HG03469 (cell line): ENCODE measurements around the gene TCN2.
"Not testable (repeated sequence)": the region's sequence is repeated elsewhere in the genome, so short reads cannot be mapped to it uniquely, and the experiment has no call there.

ENCODE experiments used
- ATAC-seq: cut with Tn5 transposase; IDR thresholded peaks from one replicate; pipeline ENCODE4 v1.9.1; 2021; ENCODE audit warnings: mild to moderate bottlenecking, moderate library complexity, moderate number of reproducible peaks; ENCODE audit not compliant: unreplicated experiment

TCN2 gene

DNA sequence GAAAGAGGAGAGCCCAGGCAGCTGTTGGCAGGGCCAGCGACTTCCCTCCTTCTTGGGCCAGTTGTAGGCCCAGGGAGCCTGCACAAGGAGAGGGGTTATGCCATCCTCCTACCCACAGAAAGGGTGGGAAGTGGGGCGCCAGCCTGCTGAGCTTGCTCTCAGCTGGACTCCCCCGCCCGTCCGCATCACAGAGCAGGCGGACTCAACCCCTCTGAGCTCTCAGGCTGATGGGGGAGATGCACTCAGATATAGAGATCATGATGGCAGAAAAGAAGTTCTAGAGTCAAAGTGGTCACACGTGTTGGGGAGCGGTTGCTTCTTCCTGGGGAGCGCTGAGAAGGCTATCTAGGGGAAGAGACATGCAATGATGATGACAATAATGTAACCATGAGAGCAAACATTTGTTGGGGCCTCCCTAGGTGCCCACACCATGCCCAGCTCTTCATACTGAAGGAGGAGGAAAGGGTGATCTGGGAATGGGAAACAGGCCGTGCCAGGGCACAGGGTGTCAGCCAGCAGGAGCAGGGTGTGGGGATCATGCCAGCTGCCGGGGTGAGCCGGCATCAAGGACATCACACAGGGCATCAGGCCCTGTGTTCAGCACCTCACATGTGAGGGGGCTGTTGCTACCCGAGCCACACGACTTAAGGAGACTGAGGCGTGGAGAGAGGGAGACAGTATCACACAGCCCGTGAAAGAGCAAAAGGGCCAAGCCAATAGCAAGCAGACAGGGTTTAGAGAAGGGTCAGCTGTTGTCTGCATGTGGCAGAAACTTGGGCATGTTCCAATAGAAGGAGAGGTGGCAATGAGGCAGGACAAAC, 36.3 kb downstream of the TCN2 start:
- ATAC-seq = no peak

DNA sequence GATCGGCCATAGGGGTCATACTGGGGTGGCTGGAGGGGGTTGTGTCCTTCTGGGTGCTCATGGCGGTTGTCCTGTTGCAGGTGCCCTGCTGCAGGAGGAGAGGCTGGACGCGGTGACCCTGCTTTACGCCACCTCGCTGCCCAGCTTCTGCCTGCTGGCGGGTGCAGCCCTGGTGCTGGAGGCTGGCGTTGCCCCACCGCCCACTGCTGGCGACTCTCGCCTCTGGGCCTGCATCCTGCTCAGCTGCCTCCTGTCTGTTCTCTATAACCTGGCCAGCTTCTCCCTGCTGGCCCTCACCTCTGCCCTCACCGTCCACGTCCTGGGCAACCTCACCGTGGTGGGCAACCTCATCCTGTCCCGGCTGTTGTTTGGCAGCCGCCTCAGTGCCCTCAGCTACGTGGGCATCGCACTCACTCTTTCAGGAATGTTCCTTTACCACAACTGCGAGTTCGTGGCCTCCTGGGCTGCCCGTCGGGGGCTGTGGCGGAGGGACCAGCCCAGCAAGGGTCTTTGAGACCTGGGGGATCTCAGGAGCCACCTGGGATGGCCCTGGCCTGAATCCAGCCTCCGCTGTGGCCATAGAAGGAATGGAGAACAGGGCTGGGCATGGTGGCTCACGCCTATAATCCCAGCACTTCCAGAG, 39.7 kb downstream of the TCN2 start:
- ATAC-seq = no peak

DNA sequence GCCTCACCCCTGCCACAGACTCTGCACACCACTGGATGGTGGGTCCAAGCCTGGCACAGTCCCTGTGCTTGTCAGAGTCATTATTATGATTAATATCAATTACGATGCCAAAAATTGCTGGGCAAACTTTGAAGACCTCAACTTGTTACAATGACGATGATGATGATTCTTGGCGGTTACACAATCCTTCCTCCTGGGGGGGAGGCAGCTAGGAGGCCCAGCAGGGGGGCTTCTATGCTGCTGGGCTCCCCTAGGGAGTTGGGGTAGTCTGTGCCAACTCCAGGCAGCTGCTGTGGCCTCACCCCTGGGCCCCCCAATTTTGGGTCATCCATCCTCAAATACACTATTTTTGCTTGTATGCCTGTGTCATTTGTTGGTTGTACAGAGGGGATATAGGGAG, 40.6 kb downstream of the TCN2 start:
- ATAC-seq = no peak

DNA sequence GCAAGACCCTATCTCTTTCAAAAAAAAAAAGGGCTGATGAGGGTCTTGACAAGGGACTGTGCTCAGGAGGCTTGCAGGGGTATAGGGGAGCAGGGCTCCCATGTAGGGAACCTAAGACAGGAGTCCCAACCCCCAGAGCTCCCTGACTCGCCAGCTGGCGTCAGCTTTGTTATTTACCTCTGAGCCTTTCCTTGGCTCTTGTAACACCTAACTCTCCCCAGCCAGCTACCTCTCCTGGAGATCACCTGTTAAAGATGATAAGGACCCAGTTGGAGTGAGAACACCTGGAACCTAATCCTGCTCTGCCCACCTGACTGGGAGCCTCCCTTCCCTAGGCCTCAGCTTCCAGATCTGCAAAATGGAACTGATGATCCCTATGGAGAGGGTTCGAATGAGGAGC, 41.9 kb downstream of the TCN2 start:
- ATAC-seq = no peak

DNA sequence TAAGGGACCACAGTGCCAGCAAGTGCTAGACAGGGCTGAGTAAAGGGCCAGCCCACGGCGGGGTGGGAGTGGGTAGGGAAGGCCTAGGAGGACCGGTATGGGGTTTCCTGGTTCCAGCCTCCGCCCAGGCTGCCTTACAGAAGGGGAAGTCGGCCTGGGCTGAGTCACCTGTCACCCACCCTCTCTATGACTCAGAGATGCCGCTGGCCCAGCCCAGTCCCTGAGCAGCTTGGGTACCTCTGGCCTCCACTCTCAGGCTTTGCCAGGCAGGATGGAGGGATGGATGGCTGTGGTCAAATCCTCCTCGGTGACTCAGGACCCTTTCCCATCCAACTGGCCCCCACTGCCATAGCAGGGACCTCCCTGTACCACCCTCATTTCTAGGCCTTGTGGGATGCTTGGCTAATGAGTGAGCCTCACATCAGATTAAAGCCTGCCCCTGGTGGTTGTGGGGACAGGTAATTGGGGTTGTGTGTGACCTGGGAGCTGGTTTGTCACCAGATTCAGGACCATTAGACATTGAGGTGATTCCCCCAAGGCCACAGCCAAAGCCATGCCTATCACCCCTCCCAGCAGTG, 42.5 kb downstream of the TCN2 start:
- no peak for ATAC-seq

DNA sequence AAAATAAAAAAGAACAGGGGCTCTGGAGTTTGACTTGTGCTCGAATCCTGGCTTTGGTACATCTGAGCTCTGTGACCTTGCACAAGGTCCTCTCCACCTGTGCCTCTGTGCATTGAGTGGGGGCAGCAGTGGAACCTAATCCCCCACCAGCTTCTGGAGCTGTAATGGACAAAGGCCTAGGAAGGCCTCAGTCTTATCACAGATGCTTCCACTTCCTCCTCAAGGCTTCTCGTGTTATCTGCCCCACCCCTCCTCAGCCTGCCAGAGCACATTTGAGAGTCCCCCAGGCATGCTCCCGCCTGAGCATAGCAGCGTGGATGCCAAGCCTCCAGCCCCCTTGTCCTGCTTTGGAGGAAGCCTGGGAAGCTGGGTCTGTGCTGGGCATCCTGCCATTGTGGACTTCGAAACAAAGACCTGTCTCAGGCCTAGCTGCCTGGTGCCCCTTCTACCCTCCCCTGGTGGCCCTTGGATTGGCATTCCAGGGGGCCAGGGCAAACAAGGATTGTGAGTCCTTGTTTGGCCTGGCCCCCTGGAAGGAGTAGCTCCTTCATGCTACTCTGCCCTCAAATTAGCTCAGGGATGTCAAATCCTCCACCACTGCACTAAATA, 43.6 kb downstream of the TCN2 start:
- ATAC-seq = no peak

DNA sequence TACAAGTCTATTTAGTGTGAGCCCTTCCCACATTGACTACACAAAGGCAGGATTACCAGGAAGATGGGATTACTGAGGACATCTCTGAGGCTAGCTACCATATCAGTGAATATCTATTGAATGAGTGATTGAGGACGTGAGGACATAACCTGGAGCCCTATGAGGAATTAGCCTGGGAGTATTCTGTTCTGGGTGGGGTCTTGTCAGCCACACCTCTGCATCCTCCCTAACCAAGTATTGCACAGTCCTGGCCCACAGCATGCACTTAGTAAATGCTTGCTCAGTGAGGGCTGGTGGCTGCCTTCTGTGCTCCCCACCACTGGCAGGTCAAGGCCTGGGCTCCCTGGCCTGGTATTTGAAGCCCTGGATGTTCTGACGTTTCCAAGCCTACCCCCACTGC, 45.9 kb downstream of the TCN2 start:
- no peak for ATAC-seq

DNA sequence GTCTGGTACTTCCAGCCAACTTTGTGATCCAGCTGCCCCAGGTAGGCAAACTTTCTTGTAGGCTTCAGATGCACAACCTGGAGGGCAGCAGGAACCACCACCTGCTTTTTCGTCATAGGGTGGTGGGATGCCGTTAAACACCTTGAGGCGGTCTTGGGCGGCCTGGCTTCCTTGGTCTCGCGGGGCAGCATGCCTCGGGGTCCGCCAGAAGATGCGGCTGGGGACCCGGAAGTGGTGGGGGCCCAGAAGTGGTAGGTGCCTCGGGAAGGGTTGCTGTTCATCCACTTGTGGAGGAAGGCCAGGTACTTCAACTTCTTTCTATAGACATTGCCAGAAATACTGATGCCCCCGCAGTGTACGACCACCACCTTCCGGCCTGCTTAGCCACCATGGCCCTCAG, 47.4 kb downstream of the TCN2 start:
- ATAC-seq = no peak

DNA sequence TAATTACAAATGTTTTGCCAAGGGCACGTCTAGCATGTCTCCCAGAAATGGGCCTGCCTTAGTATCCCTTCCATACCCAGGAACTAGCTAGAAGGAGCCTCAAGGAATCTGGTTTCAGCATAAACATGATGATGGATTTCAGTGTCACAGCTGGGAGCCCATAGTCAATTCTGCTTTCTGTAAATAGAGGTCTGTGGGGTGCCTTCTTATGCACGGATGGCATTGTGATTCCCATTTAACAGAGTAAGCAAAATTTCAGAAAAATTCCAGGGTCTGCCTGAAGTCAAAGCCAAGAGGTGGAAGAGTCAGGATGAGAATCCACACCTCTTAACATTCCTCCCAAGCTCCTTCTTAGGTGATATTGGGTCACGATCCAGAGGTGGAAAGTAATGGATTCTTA, 48.6 kb downstream of the TCN2 start:
- no peak for ATAC-seq

DNA sequence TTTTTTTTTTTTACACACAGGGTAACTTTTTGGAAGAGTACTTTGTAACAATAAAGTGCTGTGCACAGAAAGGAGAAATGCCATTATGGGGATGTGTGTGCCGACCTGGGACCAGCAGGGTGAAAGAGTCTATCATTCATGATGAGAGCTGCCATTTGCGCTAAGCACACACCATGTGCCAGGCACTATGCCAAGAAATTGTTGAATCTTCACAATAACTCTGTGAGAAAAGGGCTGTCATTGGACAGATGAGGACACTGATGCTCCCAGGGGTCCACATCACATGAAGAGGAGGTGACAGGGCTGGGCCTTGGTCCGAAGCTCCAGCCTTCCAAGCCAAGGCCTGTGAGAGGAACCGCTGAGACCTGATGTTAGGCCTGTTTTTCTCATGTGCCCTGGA, 55.1 kb downstream of the TCN2 start:
- no peak for ATAC-seq

DNA sequence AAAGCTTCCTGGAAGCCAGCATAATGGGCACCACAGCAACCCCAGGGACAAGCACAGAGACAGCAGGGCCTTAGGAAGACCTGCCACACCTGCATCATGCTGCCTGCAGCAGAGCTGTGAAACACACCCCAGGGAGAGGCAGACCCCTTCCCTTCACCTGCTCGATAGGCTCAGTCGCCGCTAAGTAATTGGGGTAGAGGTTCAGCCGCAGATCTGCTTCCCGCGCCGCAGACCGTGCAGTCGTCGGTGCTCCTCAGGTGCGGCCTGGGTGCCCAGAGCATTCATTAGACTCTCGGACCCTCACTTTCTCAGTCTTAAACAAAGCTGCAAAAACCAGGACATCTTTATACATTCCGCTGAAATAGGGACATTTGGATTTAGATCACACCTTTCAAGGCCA, 57.8 kb downstream of the TCN2 start:
- no peak for ATAC-seq

DNA sequence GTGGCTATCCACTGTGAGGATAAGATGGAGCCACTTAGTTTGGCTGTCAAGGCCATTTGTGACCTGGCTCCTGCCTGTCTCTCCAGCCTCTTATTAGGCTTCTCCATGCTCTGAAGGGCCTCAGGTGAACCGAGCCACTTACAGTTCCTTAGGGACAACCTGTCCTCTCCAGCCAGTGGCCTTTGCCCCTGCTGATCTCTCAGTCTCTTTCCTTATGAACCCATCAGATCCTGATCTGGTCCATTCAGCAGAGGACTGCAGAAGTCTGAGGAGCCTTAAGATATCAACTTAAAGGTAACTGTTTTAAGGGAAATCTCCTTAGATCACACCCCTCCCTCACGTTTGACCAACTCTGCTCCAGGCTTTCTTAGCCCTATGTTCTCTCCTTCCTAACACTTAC, 58.3 kb downstream of the TCN2 start:
- no peak for ATAC-seq

DNA sequence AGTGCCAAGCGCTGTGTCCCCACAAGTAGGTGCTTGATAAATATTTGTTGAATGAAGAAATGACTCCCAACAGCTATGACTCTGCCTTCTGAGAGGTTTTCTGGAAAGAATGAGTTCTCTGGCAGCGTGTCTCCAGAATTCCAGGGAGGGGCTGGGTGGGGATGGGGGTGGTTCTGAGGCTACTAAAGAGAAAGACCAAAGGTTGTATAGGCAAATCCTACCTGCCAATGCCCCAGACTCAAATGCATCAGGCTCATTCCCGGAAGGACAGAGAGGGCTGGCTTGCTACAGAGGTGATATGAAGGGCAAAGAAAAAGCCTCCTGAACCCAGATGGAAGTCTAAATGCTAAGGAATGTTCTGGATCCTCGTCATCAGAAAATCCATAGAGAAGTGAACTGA, 58.8 kb downstream of the TCN2 start:
- ATAC-seq = no peak

DNA sequence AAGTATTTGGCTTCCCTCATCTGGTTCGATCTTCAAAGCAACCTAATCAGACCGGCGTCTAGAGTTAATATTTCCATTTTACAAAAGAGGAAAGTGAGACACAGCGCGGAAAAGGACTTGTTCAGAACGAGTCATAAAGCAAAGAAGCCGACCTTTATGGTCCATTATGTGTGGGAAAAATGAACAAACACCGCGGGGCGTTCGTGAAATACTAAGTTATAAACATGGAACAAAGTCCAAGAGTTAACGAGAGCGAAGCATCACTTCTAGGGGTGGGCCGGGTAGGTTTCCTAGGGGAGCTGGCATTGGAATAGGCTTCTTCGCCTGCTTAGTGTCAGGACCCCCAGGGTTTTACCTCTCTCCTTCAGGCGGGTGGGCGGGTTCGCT, 60.1 kb downstream of the TCN2 start:
- ATAC-seq = no peak

DNA sequence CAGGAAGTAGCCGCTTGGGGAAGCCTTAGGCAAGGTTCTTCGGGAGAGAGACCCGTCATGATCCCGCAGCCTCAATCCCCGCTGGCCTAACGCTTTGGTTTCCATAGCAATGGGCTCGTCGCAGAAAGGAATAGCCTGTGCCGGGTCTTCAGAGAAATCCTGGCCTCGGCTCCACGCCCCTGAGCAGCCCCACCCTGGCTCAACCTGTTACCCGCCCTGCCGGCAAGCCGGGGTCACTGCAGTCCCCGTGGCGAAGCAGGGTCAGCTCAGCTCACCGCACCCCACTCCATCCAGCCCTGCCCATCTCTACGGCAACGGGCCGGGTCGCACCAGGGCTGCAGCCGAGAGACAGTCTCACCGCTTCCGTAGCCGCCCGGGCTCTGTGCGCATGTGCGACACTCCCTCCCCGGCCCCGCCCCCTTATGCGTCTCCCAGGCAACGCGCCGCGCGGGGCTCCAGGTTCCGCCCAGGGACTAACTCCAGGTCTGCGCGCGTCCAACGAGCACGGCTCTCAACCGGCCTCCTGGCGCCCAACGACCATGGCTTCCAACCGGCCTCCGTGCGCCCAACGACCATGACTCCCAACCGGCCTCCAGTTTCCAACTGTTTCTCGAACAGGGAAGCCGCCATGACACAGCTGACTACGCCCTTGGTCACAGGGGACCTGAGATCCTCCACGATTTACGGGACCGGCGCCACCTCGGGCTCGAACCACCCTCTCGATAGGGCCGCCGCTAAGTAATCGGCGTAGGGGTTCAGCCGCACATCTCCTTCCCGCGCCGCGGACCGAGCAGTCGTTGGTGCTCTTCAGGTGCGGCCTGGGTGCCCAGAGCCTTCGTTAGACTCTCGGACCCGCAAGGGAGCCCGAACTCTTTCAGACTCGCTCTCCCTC, 60.8 kb downstream of the TCN2 start, which contains the start of gene DUSP18:
TSS of gene DUSP18 (minus strand) at position 382 of the 892 bp plus-strand sequence. CDS start 3,872 bp downstream, outside the sequence.
- ATAC-seq = peak; percentile 42

DNA sequence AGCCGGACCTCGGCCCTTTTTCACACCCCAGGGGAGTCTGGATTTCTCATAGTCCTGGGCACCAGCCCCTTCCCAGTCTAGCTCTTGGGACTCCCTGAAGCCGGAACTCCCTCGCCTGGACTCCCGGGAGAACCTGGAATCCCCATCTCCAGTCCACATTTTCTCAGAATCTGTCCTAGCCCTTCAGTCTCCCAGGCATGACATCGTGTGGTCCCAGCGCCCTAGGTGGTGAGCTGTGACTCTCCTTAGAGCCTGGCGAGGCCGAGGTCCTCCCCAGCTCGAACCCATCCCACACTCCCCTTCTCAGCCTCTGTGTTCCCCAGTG, 61.4 kb downstream of the TCN2 start:
- ATAC-seq = no peak

DNA sequence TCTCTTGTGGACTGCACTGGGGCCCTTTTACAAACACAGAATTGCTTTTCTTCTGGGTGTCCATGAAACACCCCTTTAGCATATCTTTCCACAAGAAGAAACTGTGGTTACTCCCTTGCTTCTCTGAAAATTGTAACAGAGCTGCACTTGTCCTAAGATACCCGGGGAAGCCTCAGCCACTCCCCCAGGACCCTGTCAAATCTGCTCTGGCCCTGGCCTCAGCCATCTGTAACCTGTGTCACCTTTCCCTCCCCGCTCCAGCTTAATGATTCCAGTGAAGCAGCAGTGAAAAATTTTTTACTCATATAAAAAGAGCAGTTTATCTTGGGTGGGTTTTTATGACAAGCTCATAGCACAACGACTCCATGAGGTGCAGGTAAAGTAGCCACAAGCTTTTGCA, 64.1 kb downstream of the TCN2 start:
- ATAC-seq = no peak

DNA sequence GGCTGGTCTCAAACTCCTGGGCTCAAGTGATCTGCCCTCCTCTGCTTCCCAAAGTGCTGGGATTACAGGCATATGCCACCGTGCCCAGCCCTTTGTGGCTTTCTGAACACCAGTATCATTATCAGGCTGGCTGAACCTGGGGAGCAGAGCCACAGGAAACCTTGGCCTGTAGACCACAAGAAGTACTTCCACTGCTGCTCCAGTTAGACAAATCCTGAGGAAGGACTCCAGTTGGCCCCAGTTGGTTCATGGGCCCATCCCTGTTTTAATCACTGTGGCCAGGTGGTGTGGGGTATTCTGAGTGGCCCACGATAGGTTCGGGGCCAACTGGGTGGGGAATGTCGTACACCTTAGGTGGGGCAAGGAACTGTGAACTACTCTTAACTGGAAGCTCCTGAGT, 66.2 kb downstream of the TCN2 start:
- ATAC-seq = no peak

DNA sequence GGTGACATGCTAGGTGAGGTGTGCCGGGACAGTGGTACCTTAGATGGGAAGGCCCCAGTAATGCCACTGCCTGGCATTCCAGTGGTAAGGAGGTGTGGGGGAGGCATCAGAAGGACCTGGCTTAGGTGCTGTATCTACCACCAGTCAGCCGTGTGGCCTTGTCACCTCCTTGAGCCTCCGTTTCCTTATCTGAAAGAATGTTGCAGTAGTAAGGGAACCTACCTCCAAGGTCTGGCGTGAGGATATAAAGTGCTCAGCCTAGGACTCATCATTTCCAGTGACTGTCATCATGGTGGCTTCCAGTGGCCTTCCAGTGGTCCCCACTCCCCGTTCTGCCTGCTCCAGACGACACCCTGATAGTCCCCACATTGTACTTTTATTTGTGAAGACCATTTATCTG, 67.5 kb downstream of the TCN2 start:
- ATAC-seq = no peak

DNA sequence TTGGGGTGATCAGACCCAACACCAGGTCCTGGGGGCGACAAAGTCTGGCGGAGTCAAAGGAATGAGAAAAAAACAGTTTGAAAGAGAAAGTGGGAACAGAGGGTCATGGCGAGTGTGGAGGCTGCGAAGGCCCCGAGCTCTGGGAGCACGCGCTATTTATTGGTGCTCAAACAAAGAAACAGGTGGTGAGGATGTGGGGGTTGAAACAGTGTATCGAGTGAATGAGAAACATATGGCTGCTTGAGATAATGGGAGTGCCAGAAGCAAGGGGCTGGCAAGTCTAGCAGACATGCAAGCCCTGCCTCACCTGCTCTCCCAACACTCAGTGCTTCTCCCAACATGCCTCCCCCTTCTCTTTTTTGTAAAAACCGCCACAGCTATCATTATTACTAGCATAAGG, 68.5 kb downstream of the TCN2 start:
- no peak for ATAC-seq

DNA sequence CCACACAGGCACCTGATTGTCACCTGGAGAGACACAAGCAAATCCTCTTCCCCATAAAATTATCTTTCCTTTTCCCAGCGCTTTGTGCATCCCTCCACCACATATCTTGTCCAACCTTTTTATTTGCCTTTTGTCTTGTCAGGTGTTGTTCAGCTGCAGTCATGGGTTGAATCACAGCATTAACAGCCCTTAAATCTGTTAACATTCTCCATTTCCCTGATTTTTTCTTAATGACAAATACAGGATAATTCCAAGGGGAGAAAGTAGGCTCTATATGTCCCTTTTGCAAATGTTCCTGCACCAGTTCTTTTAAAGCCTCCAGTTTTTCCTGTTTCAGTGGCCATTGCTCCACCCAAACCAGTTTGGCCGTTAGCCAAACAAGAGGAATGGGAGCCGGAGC, 69.6 kb downstream of the TCN2 start:
- not testable (repeated sequence) for ATAC-seq
